Measurements from ENCODE around the gene CITED2.
"Not testable (repeated sequence)": the region's sequence is repeated elsewhere in the genome, so short reads cannot be mapped to it uniquely, and the experiment has no call there.

The CITED2 gene

DNA sequence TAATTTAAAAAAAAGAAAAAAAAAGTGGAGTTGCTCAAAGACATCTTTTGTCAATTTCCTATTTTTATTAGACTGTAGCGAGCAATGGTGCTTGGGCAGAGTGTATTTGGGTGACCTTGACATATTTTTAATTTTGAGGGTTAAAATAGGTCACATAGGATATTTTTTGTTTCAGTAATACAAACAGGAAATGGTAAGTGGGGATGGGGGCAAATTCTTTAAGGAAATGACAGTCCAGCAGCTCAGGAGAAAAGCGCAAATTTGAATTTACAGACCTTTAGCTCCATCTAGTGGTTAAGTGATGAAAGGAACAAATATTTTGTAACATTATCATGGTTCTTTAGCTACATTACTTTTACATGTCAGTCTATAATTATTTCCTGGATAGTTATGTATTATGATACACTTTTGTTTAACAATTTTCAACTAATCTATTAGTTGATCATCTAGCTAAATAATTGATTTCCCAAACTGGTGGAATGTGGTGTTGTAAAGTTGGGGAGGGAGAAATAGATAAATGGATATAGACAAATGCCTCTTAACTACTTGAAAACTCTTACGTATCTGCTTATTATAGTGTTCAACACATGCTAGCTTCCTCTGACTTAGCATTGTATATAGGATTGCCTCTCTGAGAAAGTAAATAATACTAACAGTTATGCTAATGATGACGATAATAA, 10.0 kb downstream of the CITED2 start:
- DNase-seq, result no peak

DNA sequence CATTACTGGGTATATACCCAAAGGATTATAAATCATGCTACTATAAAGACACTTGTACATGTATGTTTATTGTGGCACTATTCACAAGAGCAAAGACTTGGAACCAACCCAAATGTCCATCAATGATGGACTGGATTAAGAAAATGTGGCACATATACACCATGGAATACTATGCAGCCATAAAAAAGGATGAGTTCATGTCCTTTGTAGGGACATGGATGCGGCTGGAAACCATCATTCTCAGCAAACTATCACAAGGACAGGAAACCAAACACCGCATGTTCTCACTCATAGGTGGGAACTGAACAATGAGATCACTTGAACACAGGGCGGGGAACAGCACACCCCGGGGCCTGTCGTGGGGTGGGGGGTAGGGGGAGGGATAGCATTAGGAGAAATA, 10.7 kb downstream of the CITED2 start:
- not testable (repeated sequence) for DNase-seq

DNA sequence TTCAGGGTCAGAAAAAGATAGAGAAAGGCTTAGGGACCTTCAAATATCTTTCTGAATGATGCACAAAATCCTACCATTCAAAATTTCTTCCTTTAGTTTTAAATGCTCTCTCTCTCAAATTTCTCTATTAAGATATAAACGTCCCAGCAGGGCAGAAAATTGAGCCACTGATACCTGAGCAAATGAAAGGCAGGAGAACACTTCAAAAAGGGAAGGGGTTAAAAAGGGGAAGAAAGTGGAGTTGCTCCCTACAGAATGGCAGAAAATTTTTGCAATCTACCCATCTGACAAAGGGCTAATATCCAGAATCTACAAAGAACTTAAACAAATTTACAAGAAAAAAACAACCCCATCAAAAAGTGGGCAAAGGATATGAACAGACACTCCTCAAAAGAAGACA, 11.3 kb downstream of the CITED2 start:
- DNase-seq, result not testable (repeated sequence)

DNA sequence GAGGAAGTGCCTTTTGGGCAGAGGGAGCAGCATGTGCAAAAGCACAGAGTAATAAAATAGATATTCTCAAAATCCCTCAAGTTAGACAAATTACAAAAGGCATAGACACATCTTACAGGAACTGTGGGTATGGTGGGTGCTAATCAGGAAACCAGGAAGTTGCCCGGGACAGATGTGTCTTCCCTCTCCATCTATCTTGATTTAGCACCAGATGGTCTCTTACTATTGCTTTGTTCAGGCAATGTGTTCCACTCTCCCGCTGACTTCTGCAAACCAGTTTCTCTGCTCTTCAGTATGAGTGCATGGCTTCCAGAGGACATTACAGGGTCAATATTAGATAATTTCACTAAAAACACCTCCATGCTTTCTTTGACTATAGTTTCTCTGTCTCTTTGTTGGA, 13.2 kb downstream of the CITED2 start:
- no peak for DNase-seq

DNA sequence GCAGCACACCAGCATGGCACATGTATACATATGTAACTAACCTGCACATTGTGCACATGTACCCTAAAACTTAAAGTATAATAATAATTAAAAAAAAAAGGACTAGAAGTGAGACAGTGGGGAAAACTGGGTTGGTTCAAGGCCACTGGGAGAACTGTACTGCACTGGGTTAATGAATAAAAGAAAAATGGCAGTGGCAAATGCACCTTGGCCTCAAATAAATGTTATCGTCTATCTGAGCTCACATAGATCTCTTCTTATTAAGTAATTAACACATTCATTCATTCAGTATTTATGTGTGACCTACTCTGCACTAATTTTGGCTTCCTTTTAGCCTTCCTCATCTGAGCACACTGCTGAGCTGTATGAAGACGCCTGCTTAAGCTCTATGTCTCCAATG, 17.5 kb downstream of the CITED2 start:
- DNase-seq, result no peak

DNA sequence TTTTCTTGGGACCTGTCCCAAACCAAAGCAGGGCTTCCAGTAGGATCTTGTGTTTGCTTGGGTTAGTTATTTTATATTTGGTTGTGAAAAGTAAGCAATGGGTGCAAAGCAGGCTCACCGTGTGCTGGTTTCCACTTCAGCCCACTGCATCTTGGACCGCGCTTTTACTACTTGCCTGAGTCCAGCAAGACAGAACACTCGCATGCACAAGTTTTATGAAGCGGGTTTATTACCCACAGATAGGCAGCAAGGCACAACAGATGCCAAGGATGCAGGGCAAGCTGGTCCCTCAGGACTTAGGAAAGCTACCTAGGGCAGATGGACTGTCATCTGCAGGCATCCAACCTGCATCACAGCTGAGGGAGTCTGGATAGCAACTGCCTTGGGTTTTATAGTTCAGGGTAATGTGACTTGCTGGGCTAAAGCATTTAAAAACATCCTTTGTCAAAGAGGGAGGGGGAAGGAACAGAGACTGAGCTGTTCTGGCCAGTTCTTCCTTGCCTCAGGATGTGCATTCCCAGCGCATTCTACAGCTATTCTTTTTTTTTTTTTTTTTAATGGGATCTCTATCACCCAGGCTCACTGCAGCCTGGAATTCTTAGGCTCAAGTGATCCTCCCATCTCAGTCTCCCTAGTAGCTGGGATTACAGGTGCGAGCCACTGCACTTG, 18.5 kb downstream of the CITED2 start:
- DNase-seq, result peak; percentile 61

DNA sequence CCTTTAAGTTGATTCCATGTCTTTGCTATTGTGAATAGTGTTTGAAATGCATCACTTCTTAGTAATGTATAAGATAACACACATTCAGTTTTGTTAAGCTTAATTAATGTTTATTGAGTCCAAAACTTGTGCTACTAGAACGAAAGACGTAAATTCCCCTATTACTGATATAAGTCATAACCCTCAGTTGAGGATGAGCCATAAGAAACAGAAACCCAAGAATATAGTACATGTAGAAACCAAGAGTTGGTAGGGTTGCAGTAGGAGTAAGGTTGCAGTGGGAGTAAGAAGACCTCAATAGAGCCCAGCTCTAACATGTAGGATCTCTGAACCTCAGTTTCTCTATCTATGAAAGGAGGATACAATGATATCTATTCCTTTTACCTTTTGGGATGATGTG, 19.3 kb downstream of the CITED2 start:
- DNase-seq, result no peak

DNA sequence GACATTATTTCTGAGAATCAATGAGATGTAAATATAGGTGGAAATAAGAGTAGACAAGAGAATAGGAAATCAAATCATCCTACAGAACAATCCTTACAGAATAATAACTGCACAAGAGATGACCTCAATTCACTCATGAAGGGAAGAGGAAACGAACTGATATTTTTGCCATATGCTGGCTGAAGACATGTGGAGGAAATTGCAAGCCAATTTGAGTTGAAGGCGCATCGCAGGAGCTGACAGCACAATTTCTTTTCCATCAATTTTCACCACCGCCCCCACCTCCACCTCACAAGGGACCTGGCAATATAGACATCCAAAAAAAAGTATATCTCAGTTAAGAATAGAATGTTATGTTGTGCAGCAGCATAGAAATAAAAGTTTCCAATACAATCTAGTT, 20.3 kb downstream of the CITED2 start:
- DNase-seq, result no peak

DNA sequence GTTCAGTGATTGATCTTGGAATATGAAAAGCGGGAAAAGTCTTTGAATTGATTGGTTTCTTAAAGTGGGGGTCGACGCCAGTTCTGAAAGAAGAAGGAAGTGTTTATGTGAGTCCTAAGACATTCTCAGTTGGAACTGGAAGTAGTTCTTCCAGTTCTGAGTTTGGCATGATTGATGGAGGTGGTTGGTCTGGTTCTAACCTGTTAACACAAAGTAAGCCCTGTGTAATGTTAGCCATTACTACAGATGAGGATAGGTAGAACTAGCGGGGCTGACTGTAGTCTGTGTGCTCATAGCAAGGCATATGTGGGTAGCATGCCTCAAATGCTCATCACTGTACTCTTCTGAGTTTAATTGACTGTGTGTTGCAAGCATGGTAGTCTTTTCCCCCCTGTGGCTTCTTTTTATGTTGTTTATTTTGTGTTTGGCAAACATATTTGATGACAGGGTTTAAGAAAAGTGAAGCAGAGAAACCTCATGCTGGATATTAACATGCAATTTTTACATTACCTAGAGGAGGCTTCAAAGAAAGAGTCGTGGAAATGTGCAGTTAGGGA, 24.9 kb downstream of the CITED2 start:
- peak; percentile 60 for DNase-seq

DNA sequence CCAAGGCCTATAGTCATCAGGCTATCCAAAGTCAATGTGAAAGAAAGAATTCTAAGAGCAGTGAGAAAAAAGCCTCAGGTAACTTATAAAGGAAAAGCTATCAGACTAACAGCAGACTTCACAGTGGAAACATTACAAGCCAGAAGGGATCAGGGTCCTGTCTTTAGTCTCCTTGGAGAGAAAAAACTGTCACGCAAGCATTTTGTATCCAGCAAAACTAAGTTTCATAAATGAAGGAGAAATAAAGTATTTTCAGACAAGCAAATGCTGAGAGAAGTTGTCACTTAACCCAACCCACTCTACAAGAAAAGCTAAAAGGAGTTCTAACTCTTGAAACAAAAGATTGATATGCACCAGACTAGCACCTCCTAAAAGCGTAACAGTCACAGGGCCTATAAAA, 28.1 kb downstream of the CITED2 start:
- no peak for DNase-seq

DNA sequence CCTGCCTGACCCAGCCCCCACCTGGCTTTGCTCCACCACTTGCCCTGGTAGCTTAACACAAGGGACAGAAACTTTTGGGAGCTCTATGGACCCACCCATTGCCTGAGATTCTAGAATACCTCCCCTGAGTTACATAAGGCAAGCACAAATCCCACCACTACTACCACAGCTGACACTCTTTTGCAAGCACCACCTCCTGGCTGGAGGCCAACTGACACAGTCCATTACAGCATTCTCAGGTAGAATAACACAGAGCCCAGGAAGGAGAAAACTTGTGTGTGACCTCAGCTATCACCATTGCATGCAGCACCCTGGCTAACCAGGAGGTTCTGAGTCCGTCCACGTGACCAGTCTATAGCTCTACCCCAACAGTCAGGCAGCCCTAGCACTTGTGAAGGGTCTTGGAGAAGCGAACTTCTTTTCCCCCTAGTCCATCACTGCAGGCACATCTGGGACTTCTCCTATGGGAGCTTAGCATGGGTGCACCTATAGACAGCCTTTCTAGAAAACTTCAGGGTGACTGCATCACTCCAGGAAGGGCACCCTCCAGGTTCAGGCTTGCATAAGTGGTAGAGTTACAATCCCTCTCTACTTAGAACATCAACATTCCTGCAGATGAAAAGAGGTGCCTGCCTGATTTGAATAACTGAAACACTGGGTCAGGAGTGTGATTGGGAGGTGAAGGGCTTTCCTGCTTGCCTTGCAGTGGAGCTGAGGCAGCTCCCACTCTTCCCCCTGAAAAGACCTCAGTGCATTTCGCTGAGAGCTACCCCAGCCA, 30.1 kb downstream of the CITED2 start:
- DNase-seq, result no peak

DNA sequence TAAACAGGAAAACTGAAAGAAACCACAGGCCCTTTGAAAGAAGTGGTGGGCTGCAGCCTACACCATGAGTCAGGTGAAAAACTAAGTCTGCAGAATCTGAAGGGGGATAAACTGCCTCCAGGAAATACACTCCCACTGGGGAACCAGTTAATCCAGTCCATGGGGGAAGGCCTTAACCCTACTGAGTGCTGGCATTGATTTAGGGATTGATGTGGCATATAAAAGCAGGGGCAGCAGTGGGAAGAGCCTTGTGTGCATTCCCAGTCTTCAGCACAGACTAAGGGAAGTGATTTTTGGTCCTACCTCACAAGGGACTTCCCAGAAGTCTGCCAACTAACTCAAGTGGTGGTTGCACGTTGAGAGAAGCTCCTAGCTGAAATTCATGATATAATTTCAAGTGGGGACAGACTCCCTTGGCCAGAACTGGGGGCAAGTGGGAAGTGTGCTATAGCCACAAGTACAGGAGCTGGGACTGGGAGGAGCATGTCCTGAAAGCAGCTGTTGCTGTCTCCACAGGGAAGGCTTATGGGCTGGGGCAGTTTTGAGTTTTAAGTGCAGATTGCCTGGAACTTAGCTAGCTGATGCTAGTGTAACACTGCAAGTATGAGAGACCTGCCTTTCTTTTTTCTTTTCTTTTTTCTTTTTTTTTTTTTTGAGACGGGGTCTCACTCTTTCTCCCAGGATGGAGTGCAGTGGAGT, 31.2 kb downstream of the CITED2 start:
- DNase-seq, result no peak

DNA sequence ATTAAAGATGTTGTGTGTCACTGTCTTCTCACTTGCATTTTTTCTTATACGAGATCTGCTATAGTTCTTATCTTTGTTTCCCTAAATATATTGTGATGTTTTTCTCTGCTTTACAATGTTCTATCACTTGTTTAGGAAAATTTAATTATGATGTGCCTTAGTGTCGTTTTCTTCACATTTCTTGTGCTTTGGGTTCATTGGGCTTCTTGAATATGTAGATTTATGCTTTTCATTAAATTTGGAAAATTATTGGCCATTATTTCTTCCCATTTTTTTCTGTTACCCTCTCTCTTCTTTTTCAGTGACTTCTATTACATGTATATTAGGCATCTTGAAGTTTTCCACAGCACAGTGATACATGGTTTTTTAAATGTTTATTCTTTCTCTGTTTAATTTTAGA, 33.4 kb downstream of the CITED2 start:
- no peak for DNase-seq

DNA sequence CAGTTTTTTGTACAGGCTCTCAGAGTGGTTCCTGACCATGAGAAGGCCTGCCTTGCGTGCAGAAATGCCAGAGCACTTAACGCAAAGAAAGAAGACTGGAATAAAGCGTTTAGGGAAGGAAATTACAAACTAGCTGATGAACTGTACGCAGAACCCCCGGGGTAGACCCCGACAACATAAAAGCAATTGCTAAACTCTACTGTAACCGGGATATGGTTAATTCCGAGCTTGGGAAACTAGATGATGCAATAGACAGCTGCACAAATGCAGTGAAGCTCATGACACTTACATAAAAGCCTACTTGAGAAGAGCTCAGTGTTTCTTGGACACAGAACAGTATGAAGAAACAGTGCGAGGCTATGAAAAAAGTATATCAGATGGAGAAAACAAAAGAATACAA, 35.7 kb downstream of the CITED2 start:
- no peak for DNase-seq

DNA sequence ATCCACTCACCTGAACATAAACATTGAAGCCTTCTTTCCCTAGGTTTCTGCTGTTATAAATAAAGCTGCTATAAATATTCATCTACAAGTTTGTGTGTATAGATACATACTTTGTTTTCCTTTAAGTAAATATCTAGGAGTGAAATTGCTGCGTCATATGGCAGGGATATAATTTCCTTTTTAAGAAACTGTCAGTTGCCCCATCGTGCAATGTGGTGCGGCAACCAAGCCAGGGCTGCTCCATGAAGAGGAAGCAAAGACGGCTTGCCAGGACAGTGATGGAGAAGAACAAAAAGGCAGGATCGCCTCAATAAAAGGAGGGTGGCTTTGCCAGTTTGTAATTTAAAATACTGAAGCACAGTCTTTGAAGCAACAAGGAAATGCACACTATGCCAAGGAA, 36.6 kb downstream of the CITED2 start:
- no peak for DNase-seq

DNA sequence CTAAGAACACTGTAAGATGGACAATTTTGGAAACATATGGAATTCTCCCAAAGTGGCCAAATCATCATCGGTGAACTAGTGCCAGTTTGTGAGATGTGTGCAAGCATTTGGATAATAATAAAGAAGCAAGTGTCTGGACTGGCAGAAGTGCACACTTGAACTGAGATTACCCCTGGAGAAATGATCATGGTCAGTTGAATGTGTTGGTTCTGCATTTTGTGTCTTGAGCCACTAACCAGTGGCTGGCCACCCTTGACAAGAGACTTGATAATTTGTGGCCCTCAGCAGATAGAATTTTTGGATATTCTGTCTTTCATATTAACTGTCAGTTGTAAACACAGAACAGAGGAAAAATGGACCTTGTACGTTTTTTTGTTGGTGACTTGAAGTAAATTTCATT, 37.4 kb downstream of the CITED2 start:
- no peak for DNase-seq

DNA sequence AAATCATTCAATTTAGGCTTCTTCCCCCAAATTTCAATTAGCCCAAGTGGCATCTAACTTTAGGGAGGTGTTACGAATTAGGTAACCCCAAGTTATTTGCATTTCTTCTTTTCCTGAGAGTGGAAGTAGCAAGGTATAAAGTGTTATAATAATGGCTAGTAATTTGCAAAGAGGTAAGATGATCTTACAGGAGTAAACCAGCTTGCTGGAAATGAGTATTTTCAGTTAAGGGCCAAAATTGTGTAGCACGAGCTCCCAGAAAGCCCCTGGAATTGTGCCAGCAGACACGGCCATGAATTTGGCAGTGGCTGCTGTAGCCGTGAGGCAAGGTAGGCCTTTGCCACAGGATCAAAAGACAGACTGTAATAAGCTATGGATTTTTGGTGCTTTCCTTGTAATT, 38.0 kb downstream of the CITED2 start:
- DNase-seq, result no peak

DNA sequence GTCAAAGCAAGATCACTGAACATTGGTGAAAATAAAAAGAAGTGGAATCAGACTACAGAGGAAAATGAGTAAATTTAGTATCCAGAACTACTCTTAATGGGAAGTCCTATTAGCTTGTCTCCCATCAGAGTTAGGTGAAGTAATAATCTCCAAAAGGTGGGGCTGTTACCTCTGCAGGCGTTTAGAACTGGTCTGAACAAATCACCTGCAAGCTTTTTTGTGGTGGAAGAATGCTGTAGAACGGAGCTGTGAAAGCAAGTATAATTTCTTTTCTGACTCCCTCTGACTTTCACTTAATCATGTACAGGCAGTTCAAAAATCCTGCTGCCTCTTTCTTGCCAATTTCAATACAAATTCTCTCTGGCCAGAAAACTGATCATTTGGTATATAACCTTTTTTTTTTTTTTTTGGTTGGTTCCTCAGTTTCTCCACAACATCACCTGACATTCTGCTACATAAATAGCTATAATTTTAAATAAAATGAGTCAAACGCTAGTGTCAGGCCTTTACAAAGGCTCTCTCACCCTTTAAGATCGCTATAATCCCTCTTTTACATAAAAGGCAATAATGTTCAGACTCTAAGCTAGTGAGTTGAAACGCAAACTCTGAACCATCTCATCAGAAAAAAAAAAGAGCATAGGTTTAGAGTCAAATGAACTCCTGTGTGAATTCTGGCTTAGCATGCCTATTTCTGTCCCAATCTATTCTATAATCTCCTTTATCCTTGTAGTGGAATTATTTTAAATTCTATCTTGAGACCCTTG, 38.8 kb downstream of the CITED2 start:
- no peak for DNase-seq

DNA sequence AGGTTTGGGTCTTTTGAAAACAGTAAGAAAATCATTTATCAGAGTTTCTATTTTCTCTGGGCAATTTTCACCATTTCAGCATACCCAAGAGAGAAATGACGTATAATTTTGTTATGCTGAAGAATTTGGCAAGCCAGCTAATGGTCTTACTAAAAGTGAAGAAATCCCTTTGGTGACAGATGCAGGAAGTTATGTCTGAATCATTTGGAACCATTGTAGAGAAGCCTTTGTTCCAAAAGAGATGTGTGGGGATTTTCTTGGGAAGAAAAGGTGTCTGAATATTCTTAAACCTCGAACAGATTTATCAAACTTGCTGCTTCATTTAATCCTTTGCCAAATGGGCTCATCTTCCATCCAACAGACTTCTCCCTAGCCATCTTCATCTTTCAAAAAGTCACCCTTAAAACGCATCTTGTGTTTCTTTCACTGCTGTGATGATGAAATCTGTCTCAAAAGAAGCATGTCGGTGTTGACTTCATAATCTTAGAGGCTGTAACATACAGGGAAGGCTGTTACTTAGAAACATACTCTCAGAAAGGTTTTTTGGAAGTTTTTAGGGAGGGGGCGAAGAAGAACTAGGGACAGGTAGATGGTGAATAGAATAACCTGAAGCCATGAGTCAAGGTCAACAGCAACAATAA, 39.5 kb downstream of the CITED2 start:
- no peak for DNase-seq

DNA sequence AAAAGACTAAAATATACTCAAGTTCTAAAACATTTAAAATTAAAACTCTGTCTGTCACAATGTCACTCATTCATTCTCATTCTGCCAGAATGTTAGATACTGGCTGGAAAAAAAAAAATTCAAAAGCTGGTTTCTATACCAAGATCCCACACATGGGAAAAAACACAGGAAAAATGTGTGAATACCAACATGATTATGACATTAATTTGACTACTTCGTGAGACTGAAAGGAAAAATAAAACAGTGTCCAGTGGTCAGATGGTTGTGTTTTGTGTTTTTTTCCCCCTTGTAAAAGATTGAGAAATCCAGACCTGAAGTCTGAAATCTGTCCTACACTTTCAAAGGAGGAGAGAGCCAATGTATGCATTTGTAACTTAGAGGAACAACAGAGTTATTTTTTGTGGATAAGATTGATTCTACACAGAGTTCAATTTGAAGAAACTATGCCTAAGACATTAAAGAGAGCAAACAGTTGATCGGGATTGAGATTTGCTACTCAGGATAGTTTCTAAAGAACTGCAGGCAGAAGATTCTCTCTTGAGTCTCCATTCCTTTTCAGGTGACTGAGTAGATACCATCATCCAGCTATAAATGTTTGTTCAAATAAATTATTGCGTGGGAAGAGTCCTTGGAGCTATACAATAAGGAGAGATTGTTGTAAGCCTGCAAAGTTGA, 43.5 kb downstream of the CITED2 start:
- no peak for DNase-seq

DNA sequence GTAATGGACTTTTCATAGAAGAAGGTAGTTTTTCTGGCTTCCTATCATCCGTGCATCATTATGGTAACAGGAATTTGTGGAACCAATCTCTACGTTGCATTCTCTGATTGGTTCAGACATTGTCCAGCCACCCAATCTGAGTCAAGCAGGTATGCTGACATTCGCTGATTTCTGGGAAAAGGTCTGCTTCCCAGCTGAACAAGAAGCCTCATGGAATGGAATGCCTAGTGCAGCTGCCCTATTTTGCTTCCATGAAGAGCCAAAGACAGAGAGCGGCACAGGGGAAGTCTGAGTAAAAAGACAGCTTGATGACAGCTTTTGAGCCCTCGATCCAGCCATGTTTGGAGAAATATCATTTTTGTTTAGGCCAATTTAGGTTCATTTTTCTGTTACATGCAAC, 44.1 kb downstream of the CITED2 start:
- no peak for DNase-seq
